DMS153 (cell line): ENCODE measurements around the gene ENTPD1.
A peak's percentile ranks its signal among the peaks of the same experiment; 100 is the strongest.
"Not testable (repeated sequence)": the region's sequence is repeated elsewhere in the genome, so short reads cannot be mapped to it uniquely, and the experiment has no call there.

ENCODE experiments used
- DNase-seq: peaks from one replicate; lab custom pipeline; 2025; lab: John Stamatoyannopoulos, UW

ENTPD1 gene

DNA sequence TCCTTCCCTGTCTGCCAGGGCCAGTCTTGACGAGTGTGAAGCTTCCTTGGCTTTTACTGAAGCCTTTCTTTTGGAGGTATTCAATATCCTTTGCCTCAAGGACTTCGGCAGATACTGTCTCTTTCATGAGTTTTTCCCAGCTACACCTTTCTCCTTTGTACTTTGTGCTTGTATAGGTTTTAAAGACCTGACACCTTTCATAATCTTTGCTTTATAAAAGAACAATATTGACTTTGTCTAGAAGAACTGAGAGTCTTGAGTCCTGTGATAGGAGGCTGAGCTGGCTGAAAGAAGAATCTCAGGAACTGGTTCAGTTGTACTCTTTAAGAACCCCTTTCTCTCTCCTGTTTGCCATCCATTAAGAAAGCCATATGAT lies 110.5 kb downstream of the ENTPD1 start:
- DNase-seq, result no peak

- no peak for DNase-seq
Observed at GRCh38 chr10:95867866-95868265, 111.9 kb downstream of the ENTPD1 start.

DNA sequence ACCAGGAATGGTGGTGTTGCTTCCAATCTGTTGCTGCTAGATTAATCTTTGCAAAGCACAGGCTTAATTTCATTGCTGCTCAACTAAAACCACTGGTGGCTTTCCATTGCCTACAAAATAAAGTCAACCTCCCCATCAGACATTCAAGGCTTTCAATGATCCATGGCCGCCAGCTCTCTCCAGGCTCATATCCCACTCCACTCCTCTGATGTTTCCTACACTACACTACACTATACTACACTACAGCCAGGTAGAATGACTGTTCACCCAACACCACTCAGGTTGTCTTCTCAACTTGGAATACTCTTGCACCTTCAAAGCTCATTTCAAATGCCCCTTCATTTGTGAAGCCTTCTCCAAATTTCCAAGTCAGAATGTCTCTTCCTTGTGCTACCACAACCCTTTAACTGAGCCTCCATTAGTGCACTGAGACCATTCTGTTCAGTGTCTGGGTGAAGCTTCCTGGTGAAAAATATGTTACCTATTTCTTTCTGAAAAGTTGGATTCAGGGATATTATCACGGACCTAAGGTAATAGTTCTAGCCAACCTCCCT lies 116.3 kb downstream of the ENTPD1 start:
- DNase-seq, result no peak

GRCh38 chr10:95873139-95873538 lies 117.2 kb downstream of the ENTPD1 start:
- DNase-seq, result no peak

- DNase-seq, result no peak
Observed at GRCh38 chr10:95873651-95874050, 117.7 kb downstream of the ENTPD1 start.

DNA sequence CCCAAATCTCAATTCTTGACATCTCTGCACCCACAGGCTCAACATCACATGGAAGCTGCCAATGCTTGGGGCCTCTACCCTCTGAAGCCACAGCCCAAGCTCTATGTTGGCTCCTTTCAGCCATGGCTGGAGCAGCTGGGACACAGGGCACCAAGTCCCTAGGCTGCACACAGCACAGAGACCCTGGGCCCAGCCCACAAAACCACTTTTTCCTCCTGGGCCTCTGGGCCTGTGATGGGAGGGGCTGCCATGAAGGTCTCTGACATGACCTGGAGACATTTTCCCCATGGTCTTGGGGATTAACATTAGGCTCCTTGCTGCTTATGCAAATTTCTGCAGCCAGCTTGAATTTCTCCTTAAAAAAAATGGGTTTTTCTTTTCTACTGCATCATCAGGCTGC lies 118.8 kb downstream of the ENTPD1 start:
- not testable (repeated sequence) for DNase-seq

DNA sequence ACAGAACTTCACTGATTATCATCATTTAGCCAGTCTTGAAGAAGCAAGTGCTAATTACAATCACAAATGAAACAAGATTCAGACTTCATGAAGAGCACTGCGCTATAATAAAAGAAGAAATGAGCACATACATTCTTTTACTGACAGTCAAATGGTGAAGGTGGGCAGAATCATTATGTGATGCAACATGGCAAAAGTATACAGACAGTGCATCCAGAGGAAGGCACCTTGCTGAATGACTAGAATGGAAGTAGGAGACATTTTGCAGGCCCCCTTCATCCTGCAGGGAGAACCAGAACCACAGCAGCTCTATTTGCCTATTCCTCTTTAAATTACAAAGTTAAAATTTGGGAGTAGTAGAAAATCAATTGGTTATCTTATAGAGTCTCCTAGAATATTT lies 120.8 kb downstream of the ENTPD1 start:
- no peak for DNase-seq

DNA sequence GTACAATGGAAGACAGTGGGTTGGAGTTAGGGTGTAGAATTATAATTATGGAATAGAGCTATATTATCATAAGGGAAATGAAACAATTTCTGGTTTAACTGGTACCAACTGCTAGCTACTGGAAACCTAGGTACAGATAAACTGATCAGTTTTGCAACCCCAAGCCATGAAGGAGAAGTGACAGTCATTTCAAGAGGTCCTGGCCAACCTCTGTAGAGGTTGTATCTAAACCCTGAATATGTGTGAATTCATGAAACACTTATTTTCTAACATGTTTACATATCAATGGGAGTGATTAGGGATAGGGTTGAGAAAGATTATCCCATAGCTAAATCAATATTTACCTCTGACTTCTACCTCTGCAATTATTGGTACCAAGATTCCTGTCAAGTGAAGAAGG lies 121.9 kb downstream of the ENTPD1 start:
- DNase-seq, result no peak

- DNase-seq, result no peak
Observed at GRCh38 chr10:95880704-95881103, 124.7 kb downstream of the ENTPD1 start.

- no peak for DNase-seq
Observed at GRCh38 chr10:95881316-95881715, 125.4 kb downstream of the ENTPD1 start.

- no peak for DNase-seq
Observed at GRCh38 chr10:95889830-95890229, 133.9 kb downstream of the ENTPD1 start.

DNA sequence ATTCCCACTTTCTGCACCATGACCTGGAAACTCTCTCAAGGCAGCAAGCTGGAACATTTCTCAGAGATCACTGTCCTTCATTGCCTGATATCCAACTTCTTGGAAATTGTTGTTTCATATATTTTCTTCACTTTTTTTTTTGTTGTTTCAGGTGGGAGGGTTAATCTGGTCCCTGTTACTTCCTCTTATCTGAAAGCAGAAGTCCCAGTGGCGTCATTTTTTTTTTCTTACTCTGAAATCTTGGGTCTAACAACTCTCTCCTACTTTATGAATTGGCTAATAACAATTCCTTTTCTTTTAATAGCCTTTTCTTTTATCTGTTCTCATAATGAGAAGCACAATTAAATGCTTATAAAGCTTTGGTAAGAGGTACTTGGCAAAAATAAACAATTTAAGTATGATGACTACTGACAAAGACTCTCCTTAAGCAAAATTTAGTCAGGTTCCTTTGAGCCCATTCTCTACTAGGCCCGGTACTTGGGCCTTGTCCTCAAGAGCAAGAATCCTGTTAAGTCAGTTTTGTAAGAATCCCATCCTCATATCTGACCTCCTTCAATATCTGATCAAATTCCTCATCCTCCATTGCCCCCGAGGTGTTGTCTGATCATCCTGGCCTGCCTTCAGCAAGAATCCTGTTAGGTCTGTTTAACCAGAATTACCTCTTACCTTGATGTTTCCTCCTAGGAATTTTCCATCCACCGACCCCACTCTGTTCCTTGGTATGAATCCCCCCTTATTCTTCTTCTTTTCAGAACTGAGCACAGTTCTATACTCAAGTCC lies 140.3 kb downstream of the ENTPD1 start:
- no peak for DNase-seq

GRCh38 chr10:95905897-95906580 lies 150.1 kb downstream of the ENTPD1 start:
- DNase-seq, result not testable (repeated sequence)

DNA sequence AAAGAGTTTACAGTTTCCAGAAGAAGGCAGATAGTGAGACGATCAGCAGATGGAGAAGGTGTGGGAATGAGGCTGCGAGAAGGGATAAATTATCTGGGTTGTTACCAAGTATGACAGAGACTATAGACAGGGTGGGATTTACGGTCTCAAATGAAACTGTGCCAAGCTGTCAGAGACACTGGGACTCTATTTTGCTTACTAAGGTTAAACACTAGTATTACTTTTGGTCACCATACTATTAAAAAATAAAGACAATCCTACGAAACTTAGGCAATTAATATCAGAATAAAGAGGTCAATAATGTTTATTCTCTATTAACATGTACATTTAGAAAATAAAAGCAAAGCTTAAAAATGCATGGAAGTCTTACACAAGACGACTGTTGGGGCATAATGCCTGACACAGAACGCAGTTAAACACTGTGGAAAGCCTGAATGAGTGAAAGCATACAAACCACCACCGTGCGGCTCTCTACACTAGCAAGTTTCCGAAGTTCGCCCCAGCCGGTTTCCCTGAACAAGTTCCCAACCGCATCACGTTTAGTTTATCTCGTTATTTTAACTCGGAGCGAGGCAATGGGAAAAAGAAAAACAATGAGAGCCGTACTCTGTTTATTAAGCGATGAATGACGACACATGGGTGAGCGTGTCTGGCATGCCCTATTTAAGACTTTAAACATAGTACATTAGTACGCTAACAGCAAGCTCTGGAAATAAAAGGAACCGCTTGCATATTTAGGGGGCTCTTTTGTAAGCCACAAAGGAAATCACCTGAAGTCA lies 150.9 kb downstream of the ENTPD1 start:
- no peak for DNase-seq

- peak; percentile 7 for DNase-seq
Observed at GRCh38 chr10:95907456-95908253, 151.7 kb downstream of the ENTPD1 start, which contains the start of gene CC2D2B. Gene CC2D2B (plus strand): TSS chr10:95907975. CDS start chr10:95911324, 3,349 bp downstream.

GRCh38 chr10:95908450-95908849 lies 152.5 kb downstream of the ENTPD1 start:
- no peak for DNase-seq

DNA sequence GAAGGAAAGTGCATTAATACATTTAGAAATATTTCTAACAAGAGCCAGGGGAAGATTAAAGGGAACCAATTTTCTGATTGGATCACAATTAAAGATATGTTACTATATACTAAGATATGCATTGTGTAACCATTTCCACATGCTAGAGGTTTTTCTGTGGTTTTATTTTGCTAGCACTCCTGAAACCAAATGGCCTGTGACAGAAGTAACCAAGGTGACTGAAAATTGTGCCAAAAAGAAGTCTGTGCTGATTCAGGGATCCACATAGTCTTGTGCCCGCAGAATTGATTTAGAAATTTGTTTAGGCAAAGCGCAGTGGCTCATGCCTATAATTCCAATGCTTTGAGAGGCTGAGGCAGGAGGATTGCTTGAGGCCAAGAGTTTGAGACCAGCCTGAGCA lies 153.6 kb downstream of the ENTPD1 start:
- no peak for DNase-seq

DNA sequence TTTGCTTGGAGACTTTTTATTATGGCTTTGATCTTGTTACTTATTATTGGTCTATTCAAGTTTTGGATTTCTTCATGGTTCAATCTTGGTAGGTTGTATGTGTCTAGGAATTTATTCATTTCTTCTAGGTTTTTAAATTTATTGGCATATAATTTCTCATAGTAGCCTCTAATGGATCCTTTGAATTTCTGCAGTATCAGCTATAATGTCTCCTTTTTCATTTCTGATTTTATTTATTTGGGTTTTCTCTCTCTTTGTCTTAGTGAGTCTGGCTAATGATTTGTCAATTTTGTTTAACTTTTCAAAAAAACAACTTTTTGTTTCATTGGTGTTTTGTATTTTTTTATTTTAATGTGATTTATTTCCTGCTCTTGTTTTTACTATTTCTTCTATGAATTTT lies 160.1 kb downstream of the ENTPD1 start:
- not testable (repeated sequence) for DNase-seq
